Measurements from ENCODE around the gene VRK1. TPM values are rescaled to one million over a fixed set of nuclear protein-coding genes. Genes with fewer than 3 reads are reported as not detected.
A peak's percentile ranks its signal among the peaks of the same experiment; 100 is the strongest.

Gene VRK1
- total and polyA plus RNA-seq, 2 of the 8 experiments (the other 6 are each of a cell fraction or from before 2014, with no cell fraction given) = 24.2 to 64.8 TPM

GRCh38 chr14:96797582-96798349, 584 bp downstream of the VRK1 start:
- no peaks in the 10 kb centered on the region for H3K9me3 ChIP-seq (ENCODE audit: insufficient read depth in 2 of 2, low read depth in 1 of 2, low read length in 1 of 2)
- H3K4me3 ChIP-seq (ENCODE audit: extremely low read depth in 1 of 4, insufficient read depth in 2 of 4, low read depth in 3 of 4, low read length in 4 of 4) = peak overlapping the region; percentile 80 to 96 (median 88)
- POLR2A ChIA-PET (ENCODE audit: partially characterized antibody) = interaction anchor here (0.9 to 1.6 kb wide), 4 partner anchors 8 to 29 kb away, joined by 3 to 6 read pairs (median 4); no protein-coding TSS in a partner anchor
- FAIRE-seq (no peak), DNase-seq (ENCODE audit: low read depth in 1 of 2, low spot score in 2 of 2) (peak in 1 of 2 experiments; percentile 61)
- H3K4ac ChIP-seq (replicated peaks; ENCODE audit: insufficient read length, low read depth, low read length) = no peak overlapping the region
- H3K27ac ChIP-seq (ENCODE audit: low read depth, low read length) = peak overlapping the region; percentile 72; the same call in 1 of the 2 replicates
- H3K4me1 ChIP-seq (replicated peaks in 1 of 4; ENCODE audit: control insufficient read depth in 3 of 4, insufficient read depth in 4 of 4, low read length in 3 of 4) = 0 out of 7 replicates have a peak, but pooled peaks cover 0 to 2% (median 0%) of the 10 kb centered on the region in 4 experiments
- peak overlapping the region; percentile 80 to 93 (median 86) for H3K9ac ChIP-seq (replicated peaks in 1 of 4; ENCODE audit: extremely low read depth in 1 of 4, low read depth in 3 of 4, low read length in 3 of 4)
- H3K18ac ChIP-seq (ENCODE audit: extremely low read depth, low read length) = no peak overlapping the region
- peak overlapping the region; percentile 74 to 85 for H3K4me2 ChIP-seq (ENCODE audit: insufficient read depth in 1 of 2, low read depth in 2 of 2, low read length in 2 of 2)
- H4K5ac ChIP-seq (ENCODE audit: insufficient read length, low read depth, low read length) = no peak overlapping the region
- 9% methylated on average over 28 of the region's 59 CpGs; no CpG with 5 or more reads in 1 of the 2 experiments for WGBS, 2 experiments (ENCODE audit: extremely low coverage in 1 of 2, insufficient coverage in 1 of 2, insufficient read length in 1 of 2, insufficient replicate concordance in 2 of 2, low coverage in 1 of 2, low lambda C conversion rate in 2 of 2, missing lambda C conversion rate in 1 of 2)
- CTCF ChIA-PET (ENCODE audit: partially characterized antibody) = interaction anchor here (1.1 to 2.5 kb wide), 5 partner anchors 10 to 87 kb away, joined by 3 to 9 read pairs (median 4); no protein-coding TSS in a partner anchor
- no peak overlapping the region for H2BK15ac ChIP-seq (ENCODE audit: low read length)
- H3K23ac ChIP-seq (ENCODE audit: insufficient read length) = no peak overlapping the region
- peaks cover 9 to 10% of the 10 kb centered on the region in 2 experiments for H4K20me1 ChIP-seq (replicated peaks in 1 of 2; ENCODE audit: control insufficient read depth in 1 of 2, insufficient read depth in 2 of 2, low read length in 2 of 2)
- no peak overlapping the region for H2BK12ac ChIP-seq (ENCODE audit: low read depth, low read length)
- no peak overlapping the region for H2BK20ac ChIP-seq (ENCODE audit: low read length)
- no peaks in the 10 kb centered on the region; the same call in 1 of the 2 replicates for H3K79me1 ChIP-seq (ENCODE audit: low read depth, low read length)
- H2AFZ ChIP-seq (ENCODE audit: low read length) = no peak overlapping the region
- H2AK5ac ChIP-seq (ENCODE audit: low read depth, low read length) = no peak overlapping the region
- H3K56ac ChIP-seq (replicated peaks; ENCODE audit: insufficient read length, low read depth, low read length) = peak overlapping the region; percentile 64
- H3K14ac ChIP-seq (ENCODE audit: insufficient read length) = no peak overlapping the region
- H4K91ac ChIP-seq (replicated peaks; ENCODE audit: insufficient read length, low read length) = no peak overlapping the region
- H2BK120ac ChIP-seq (replicated peaks; ENCODE audit: low read depth, low read length) = no peak overlapping the region
- H3K23me2 ChIP-seq (ENCODE audit: low read depth, low read length) = peaks cover 8% of the 10 kb centered on the region
- no peak overlapping the region for H2BK5ac ChIP-seq (ENCODE audit: low read depth, low read length)
- H3K79me2 ChIP-seq (ENCODE audit: control insufficient read depth in 1 of 2, insufficient read depth in 2 of 2, low read length in 2 of 2) = peaks cover 11 to 53% of the 10 kb centered on the region in 2 experiments
- H3K27me3 ChIP-seq (replicated peaks in 1 of 4; ENCODE audit: control insufficient read depth in 3 of 4, extremely low read depth in 1 of 4, insufficient read depth in 3 of 4, low read length in 3 of 4) = no peaks in the 10 kb centered on the region
- H3K36me3 ChIP-seq (ENCODE audit: control insufficient read depth in 2 of 4, insufficient read depth in 4 of 4, low read length in 3 of 4) = no peaks in the 10 kb centered on the region
- peak overlapping the region; percentile 91; the same call in 1 of the 2 replicates for H4K8ac ChIP-seq (ENCODE audit: extremely low read depth, insufficient read depth, low read length)
- TF ChIP-seq KDM1A (IDR thresholded peaks at IDR 0.05; ENCODE audit: borderline replicate concordance, low read length) (no peak), MAX (IDR thresholded peaks at IDR 0.05) (peak; percentile 16), CBX5 (IDR thresholded peaks at IDR 0.05; ENCODE audit: low read depth, low read length) (no peak), SIN3A (conservative IDR thresholded peaks at IDR 0.05 in 1 of 2, IDR thresholded peaks at IDR 0.05 in 1 of 2; ENCODE audit: low read depth in 1 of 2, low read length in 2 of 2) (0 out of 4 replicates have a peak, but pooled peaks of 1 of the 2 experiments have one; percentile 34), CTBP2 (IDR thresholded peaks at IDR 0.05; ENCODE audit: borderline replicate concordance, insufficient read depth, insufficient read length, low read length) (no peak), EZH2 (IDR thresholded peaks at IDR 0.05; ENCODE audit: low read depth, low read length, severe bottlenecking) (no peak), SRF (IDR thresholded peaks at IDR 0.05; ENCODE audit: low read depth, low read length) (no peak), ASH2L (IDR thresholded peaks at IDR 0.05; ENCODE audit: low read length) (peak; percentile 47), BACH1 (IDR thresholded peaks at IDR 0.05; ENCODE audit: low read length) (0 out of 2 replicates have a peak, but pooled peaks have one; percentile 0), PHF8 (conservative IDR thresholded peaks at IDR 0.05; ENCODE audit: low read depth, low read length) (0 out of 2 replicates have a peak, but pooled peaks have one; percentile 59), MAFK (IDR thresholded peaks at IDR 0.05; ENCODE audit: low read depth, low read length) (no peak)

All from H1 (cell line).